Neural progenitor cell (in vitro differentiated cells): ENCODE measurements around the gene RALGAPA2.

Experiments used
- CTCF ChIP-seq: fragments of 200-600 bp; sonication (generic); IDR thresholded peaks from 2 replicates; pipeline ENCODE4 v1.5.1; 2017; ENCODE audit warnings: antibody characterized with exemption, mild to moderate bottlenecking
- EZH2 ChIP-seq: fragments of 200-600 bp; sonication (generic); IDR thresholded peaks from 2 replicates; pipeline ENCODE4 v1.6.1; 2017; ENCODE audit warnings: antibody characterized with exemption, mild to moderate bottlenecking, moderate library complexity
- EZH2phosphoT487 ChIP-seq: fragments of 200-600 bp; sonication (generic); IDR thresholded peaks from 2 replicates; pipeline ENCODE4 v1.6.1; 2017; ENCODE audit warnings: antibody characterized with exemption

- TF ChIP-seq CTCF (no peak), EZH2 (no peak), EZH2phosphoT487 (no peak)
Observed at GRCh38 chr20:20531283-20531682, 181.2 kb downstream of the RALGAPA2 start.
